PFSK-1 (cell line): ENCODE data around the gene GFRAL.

Source experiments
- FOXP2 ChIP-seq: optimal IDR thresholded peaks from 2 replicates; pipeline ENCODE3; 2011; ENCODE audit warnings: borderline replicate concordance, control low read depth, inconsistent platforms; ENCODE audit not compliant: insufficient read depth; ENCODE audit errors: extremely low read length, extremely low read depth
- POLR2AphosphoS5 ChIP-seq: IDR thresholded peaks from 2 replicates; pipeline ENCODE4 v1.6.1; 2012; ENCODE audit warnings: low read depth, mild to moderate bottlenecking, control low read depth, low read length, moderate library complexity
- REST ChIP-seq, 2 experiments: IDR thresholded peaks; 2 replicates each; pipeline versions ENCODE4 v1.6.1 to v1.8.0; 2011 to 2012; ENCODE audit warnings: low read depth in 2 of 2, low read length in 2 of 2, control low read depth in 1 of 2, inconsistent platforms in 1 of 2, mild to moderate bottlenecking in 1 of 2, moderate library complexity in 1 of 2; ENCODE audit not compliant: insufficient read depth in 1 of 2
- SIN3A ChIP-seq: IDR thresholded peaks from 2 replicates; pipeline ENCODE4 v1.6.1; 2012; ENCODE audit warnings: mild to moderate bottlenecking, low read length, moderate library complexity, borderline replicate concordance; ENCODE audit not compliant: insufficient read depth
- TAF1 ChIP-seq: IDR thresholded peaks from 2 replicates; pipeline ENCODE4 v1.6.1; 2012; ENCODE audit warnings: low read length, control low read depth, borderline replicate concordance; ENCODE audit not compliant: insufficient read depth

Gene GFRAL

GRCh38 chr6:55405474-55406235 is 78.4 kb downstream of the GFRAL start:
- no peak for TF ChIP-seq REST (IDR thresholded peaks at IDR 0.05; ENCODE audit: insufficient read depth in 1 of 2, low read depth in 2 of 2, low read length in 2 of 2)

- no peak for TF ChIP-seq FOXP2
- TF ChIP-seq POLR2AphosphoS5: no peak
- TF ChIP-seq REST (IDR thresholded peaks at IDR 0.05; ENCODE audit: insufficient read depth in 1 of 2, low read depth in 2 of 2, low read length in 2 of 2): no peak
- no peak for TF ChIP-seq TAF1
- TF ChIP-seq SIN3A: no peak
These were observed 83.4 kb downstream of the GFRAL start for GRCh38 chr6:55410674-55411073.

GRCh38 chr6:55423933-55424332 is 96.7 kb downstream of the GFRAL start:
- TF ChIP-seq SIN3A: no peak
- TF ChIP-seq POLR2AphosphoS5: no peak
- TF ChIP-seq TAF1: no peak
- TF ChIP-seq FOXP2: no peak
- TF ChIP-seq REST (IDR thresholded peaks at IDR 0.05; ENCODE audit: insufficient read depth in 1 of 2, low read depth in 2 of 2, low read length in 2 of 2): no peak

- TF ChIP-seq FOXP2: no peak
- TF ChIP-seq REST (IDR thresholded peaks at IDR 0.05; ENCODE audit: insufficient read depth in 1 of 2, low read depth in 2 of 2, low read length in 2 of 2): no peak
- TF ChIP-seq POLR2AphosphoS5: no peak
- TF ChIP-seq TAF1: no peak
- TF ChIP-seq SIN3A: no peak
These were observed 106.3 kb downstream of the GFRAL start for GRCh38 chr6:55433446-55434130.

- TF ChIP-seq TAF1: no peak
- no peak for TF ChIP-seq FOXP2
- TF ChIP-seq REST (IDR thresholded peaks at IDR 0.05; ENCODE audit: insufficient read depth in 1 of 2, low read depth in 2 of 2, low read length in 2 of 2): no peak
- no peak for TF ChIP-seq POLR2AphosphoS5
- TF ChIP-seq SIN3A: no peak
These were observed 109.9 kb downstream of the GFRAL start for GRCh38 chr6:55437141-55437540.
